Stimulated activated memory B cell treated with anti-CD40 and anti-IgM and Interleukin-4, amounts not matched to agents 10 μg/mL and 1 μg/mL and 100 μg/mL, for 72 hours (primary cell): ENCODE measurements around the gene SUPT7L.
"Not testable (repeated sequence)": the region's sequence is repeated elsewhere in the genome, so short reads cannot be mapped to it uniquely, and the experiment has no call there.

Source experiments
- ATAC-seq: fragments of 150-1000 bp; cut with Tn5 transposase; 2 replicates; pipeline ENCODE4 v1.10.0; 2021
- H3K27ac Mint-ChIP-seq: one replicate; pipeline ENCODE4 v1.8.0; 2022; ENCODE audit warnings: mild to moderate bottlenecking, mixed read lengths
- H3K27me3 Mint-ChIP-seq: one replicate; pipeline ENCODE4 v1.8.0; 2022; ENCODE audit warnings: mixed read lengths
- H3K36me3 Mint-ChIP-seq: one replicate; pipeline ENCODE4 v1.8.0; 2022; ENCODE audit warnings: mixed read lengths
- H3K4me1 Mint-ChIP-seq: one replicate; pipeline ENCODE4 v1.8.0; 2022; ENCODE audit warnings: mixed read lengths
- H3K4me3 Mint-ChIP-seq: one replicate; pipeline ENCODE4 v1.8.0; 2022; ENCODE audit warnings: mild to moderate bottlenecking, moderate library complexity, mixed read lengths
- H3K9me3 Mint-ChIP-seq: one replicate; pipeline ENCODE4 v1.8.0; 2022; ENCODE audit warnings: mixed read lengths

SUPT7L gene

GRCh38 chr2:27634291-27634690, 29.1 kb downstream of the SUPT7L start:
- H3K27ac Mint-ChIP-seq: no peak overlapping the region
- ATAC-seq: no peak
- H3K27me3 Mint-ChIP-seq: no peaks in the 10 kb centered on the region
- H3K4me3 Mint-ChIP-seq: no peak overlapping the region
- peaks cover 52% of the 10 kb centered on the region for H3K36me3 Mint-ChIP-seq
- H3K4me1 Mint-ChIP-seq: no peaks in the 10 kb centered on the region
- no peaks in the 10 kb centered on the region for H3K9me3 Mint-ChIP-seq

- H3K4me1 Mint-ChIP-seq, H3K9me3 Mint-ChIP-seq, H3K27ac Mint-ChIP-seq, ATAC-seq, H3K4me3 Mint-ChIP-seq, H3K27me3 Mint-ChIP-seq: not testable (repeated sequence)
- H3K36me3 Mint-ChIP-seq: peaks cover 33% of the 10 kb centered on the region
Observed at GRCh38 chr2:27630257-27630656, 33.2 kb downstream of the SUPT7L start.

- peak; percentile 100 for ATAC-seq
- Mint-ChIP-seq H3K27me3 (no peaks in the 10 kb centered on the region), H3K9me3 (no peaks in the 10 kb centered on the region), H3K4me3 (no peak within 1 kb of the TSS), H3K36me3 (peaks cover 30% of the 10 kb centered on the region), H3K4me1 (no peaks in the 10 kb centered on the region), H3K27ac (no peak within 1 kb of the TSS)
Observed at GRCh38 chr2:27628767-27629709, 34.4 kb downstream of the SUPT7L start, which contains the start of the genes CCDC121 and GPN1. TSS of gene CCDC121 (minus strand) at chr2:27629012. CDS start at chr2:27627799, 1,213 bp downstream. TSS of gene GPN1 (plus strand) at chr2:27629050. CDS start at chr2:27629059, 9 bp downstream.

GRCh38 chr2:27627963-27628766, 35.2 kb downstream of the SUPT7L start:
- H3K36me3 Mint-ChIP-seq: peaks cover 32% of the 10 kb centered on the region
- no peaks in the 10 kb centered on the region for H3K27me3 Mint-ChIP-seq
- H3K27ac Mint-ChIP-seq: no peak overlapping the region
- H3K4me1 Mint-ChIP-seq: no peaks in the 10 kb centered on the region
- peak; percentile 50 for ATAC-seq
- H3K4me3 Mint-ChIP-seq: no peak overlapping the region
- H3K9me3 Mint-ChIP-seq: no peaks in the 10 kb centered on the region

GRCh38 chr2:27626921-27627320, 36.5 kb downstream of the SUPT7L start:
- not testable (repeated sequence) for H3K4me1 Mint-ChIP-seq, H3K27ac Mint-ChIP-seq, ATAC-seq, H3K27me3 Mint-ChIP-seq, H3K4me3 Mint-ChIP-seq, H3K9me3 Mint-ChIP-seq
- peaks cover 37% of the 10 kb centered on the region for H3K36me3 Mint-ChIP-seq

GRCh38 chr2:27626323-27626722, 37.1 kb downstream of the SUPT7L start:
- not testable (repeated sequence) for H3K27ac Mint-ChIP-seq

GRCh38 chr2:27624943-27625342, 38.5 kb downstream of the SUPT7L start:
- peaks cover 48% of the 10 kb centered on the region for H3K36me3 Mint-ChIP-seq
- no peaks in the 10 kb centered on the region for H3K9me3 Mint-ChIP-seq
- no peaks in the 10 kb centered on the region for H3K4me1 Mint-ChIP-seq
- no peak overlapping the region for H3K27ac Mint-ChIP-seq
- no peaks in the 10 kb centered on the region for H3K27me3 Mint-ChIP-seq
- no peak for ATAC-seq
- no peak overlapping the region for H3K4me3 Mint-ChIP-seq

More at GRCh38 chr2:27626323-27626722, 37.1 kb downstream of the SUPT7L start:
- ATAC-seq, H3K27me3 Mint-ChIP-seq, H3K4me1 Mint-ChIP-seq, H3K4me3 Mint-ChIP-seq, H3K9me3 Mint-ChIP-seq: not testable (repeated sequence)
- peaks cover 40% of the 10 kb centered on the region for H3K36me3 Mint-ChIP-seq

GRCh38 chr2:27622921-27623384, 40.5 kb downstream of the SUPT7L start:
- no peaks in the 10 kb centered on the region for H3K27me3 Mint-ChIP-seq

GRCh38 chr2:27621524-27621923, 41.9 kb downstream of the SUPT7L start:
- no peak for ATAC-seq
- Mint-ChIP-seq H3K9me3 (no peaks in the 10 kb centered on the region), H3K27me3 (no peaks in the 10 kb centered on the region), H3K4me1 (no peaks in the 10 kb centered on the region), H3K4me3 (no peak overlapping the region), H3K27ac (peak overlapping the region; percentile 66), H3K36me3 (peaks cover 69% of the 10 kb centered on the region)

More at GRCh38 chr2:27622921-27623384, 40.5 kb downstream of the SUPT7L start:
- no peak overlapping the region for H3K4me3 Mint-ChIP-seq
- no peak overlapping the region for H3K27ac Mint-ChIP-seq
- ATAC-seq: no peak
- no peaks in the 10 kb centered on the region for H3K4me1 Mint-ChIP-seq
- peaks cover 59% of the 10 kb centered on the region for H3K36me3 Mint-ChIP-seq
- H3K9me3 Mint-ChIP-seq: no peaks in the 10 kb centered on the region

- no peaks in the 10 kb centered on the region for H3K27me3 Mint-ChIP-seq
- no peak overlapping the region for H3K4me3 Mint-ChIP-seq
- H3K9me3 Mint-ChIP-seq: no peaks in the 10 kb centered on the region
- ATAC-seq: no peak
- H3K27ac Mint-ChIP-seq: no peak overlapping the region
- H3K4me1 Mint-ChIP-seq: no peaks in the 10 kb centered on the region
- H3K36me3 Mint-ChIP-seq: peaks cover 60% of the 10 kb centered on the region
Observed at GRCh38 chr2:27615316-27615715, 48.1 kb downstream of the SUPT7L start.

- peaks cover 52% of the 10 kb centered on the region for H3K36me3 Mint-ChIP-seq
- ATAC-seq: no peak
- no peaks in the 10 kb centered on the region for H3K4me1 Mint-ChIP-seq
- no peak overlapping the region for H3K4me3 Mint-ChIP-seq
- H3K27ac Mint-ChIP-seq: no peak overlapping the region
- H3K27me3 Mint-ChIP-seq: no peaks in the 10 kb centered on the region
- no peaks in the 10 kb centered on the region for H3K9me3 Mint-ChIP-seq
Observed at GRCh38 chr2:27613985-27614384, 49.4 kb downstream of the SUPT7L start.

- H3K9me3 Mint-ChIP-seq: no peaks in the 10 kb centered on the region
- ATAC-seq: no peak
- H3K36me3 Mint-ChIP-seq: peaks cover 63% of the 10 kb centered on the region
- no peaks in the 10 kb centered on the region for H3K4me1 Mint-ChIP-seq
- no peak overlapping the region for H3K27ac Mint-ChIP-seq
- no peak overlapping the region for H3K4me3 Mint-ChIP-seq
- H3K27me3 Mint-ChIP-seq: no peaks in the 10 kb centered on the region
Observed at GRCh38 chr2:27606611-27607010, 56.8 kb downstream of the SUPT7L start.
